Ramos (cell line): ENCODE data around the gene LYG1.
"Not testable (repeated sequence)": the region's sequence is repeated elsewhere in the genome, so short reads cannot be mapped to it uniquely, and the experiment has no call there.

Source experiments
- in situ Hi-C: fragments of 300-500 bp; cut with MboI; formaldehyde crosslinking; loops from one replicate; pipeline ENCODE4 v1.14.3; 2022; ENCODE audit warnings: low sequenced_read_pairs; ENCODE audit not compliant: unreplicated experiment

Gene LYG1

DNA sequence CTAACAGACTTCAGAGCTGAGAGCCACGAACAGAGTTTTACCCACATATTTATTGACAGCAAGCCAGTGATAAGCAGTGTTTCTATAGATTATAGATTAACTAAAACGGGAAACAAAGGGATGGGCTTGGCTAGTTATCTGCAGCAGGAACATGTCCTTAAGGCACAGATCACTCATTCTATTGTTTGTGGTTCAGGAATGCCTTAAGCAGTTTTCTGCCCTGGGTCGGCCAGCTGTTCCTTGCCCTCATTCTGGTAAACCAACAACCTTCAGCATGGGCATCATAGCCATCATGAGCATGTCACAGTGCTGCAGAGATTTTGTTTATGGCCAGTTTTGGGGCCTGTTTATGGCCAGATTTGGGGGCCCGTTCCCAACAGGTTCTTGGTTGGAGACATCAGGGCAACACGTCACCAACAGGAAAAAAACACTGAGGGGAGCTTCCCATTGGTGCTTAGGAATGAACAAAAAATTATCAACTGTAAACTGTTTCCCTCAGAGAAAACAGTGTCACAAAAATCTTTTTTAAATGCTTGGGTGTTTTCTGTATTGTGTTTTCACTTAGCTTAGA lies 22.7 kb downstream of the LYG1 start:
- in situ Hi-C loops = not testable (repeated sequence)

DNA sequence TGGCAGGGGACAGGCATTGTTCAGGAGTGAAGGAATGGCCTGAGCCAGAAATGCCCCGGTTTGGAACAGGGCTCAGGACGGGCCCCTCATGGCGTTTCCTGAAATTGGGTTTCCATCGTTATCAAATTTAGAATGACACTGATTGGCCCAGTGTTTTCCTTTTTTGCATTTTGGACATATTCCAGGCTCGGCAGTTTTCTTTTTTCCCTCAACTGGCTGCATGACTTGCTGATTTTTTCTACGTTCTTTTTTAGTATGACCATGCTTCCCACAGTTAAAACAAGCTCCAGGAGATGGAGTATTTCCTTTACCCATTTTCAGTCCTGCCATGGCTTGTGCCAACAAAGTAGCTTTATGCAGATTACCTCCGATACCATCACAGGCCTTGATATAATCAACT lies 25.1 kb downstream of the LYG1 start:
- in situ Hi-C loops = no loop called here

DNA sequence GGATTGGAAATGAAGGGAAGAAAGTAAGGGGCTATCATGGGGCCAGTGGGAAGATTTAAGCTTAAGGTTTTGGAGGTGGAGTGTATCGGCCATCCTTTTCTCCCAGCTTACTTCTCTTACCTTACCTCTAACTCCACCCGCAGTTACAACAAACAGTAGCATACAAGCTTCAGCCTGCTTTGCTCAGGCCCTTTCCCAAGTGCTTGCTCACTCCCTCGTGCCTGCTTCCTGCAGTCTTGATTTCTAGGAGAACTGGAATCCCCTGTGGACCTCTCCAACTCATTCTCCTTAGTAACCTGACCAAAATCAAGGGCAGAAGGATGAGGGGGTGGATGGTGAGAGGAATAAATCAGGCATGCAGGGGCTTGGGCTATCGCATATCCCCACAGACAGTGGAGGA lies 39.8 kb downstream of the LYG1 start:
- in situ Hi-C loops = no loop called here

DNA sequence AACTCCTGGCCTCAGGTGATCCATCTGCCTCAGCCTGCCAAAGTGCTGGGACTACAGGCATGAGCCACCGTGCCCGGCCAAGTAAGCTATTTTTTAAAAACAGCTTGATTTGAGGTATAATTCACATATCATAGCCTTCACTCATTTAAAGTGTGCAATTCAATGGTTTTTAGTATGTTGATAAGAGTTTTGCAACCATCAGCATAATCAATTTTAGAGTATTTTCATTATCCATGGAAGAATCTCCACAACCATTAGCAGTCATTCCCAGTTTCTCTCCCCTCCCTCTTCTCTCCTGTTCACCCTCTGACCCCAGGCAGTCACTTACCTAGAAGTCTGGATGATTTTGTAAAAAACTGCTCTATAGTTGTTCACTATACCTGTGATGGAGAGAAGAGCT lies 40.8 kb downstream of the LYG1 start:
- in situ Hi-C loops = no loop called here

DNA sequence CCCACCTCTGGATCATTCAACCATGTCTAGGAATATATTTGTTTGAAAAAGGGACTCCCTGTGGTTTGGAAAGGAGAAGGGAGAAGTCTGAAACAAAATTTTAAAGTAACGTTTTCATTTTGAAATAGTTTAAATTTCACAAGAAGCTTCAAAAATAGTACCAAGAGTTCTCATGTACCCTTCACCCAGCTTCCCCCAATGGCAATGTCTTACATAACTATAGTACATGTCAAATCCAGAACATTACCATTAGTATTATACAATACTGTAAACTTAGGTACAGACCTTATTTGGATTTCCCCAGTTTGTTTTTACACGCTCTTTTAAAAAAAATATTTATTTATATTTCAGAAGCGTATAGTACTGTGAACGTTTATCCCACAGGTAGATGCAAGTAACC lies 41.5 kb downstream of the LYG1 start:
- in situ Hi-C loops = no loop called here

DNA sequence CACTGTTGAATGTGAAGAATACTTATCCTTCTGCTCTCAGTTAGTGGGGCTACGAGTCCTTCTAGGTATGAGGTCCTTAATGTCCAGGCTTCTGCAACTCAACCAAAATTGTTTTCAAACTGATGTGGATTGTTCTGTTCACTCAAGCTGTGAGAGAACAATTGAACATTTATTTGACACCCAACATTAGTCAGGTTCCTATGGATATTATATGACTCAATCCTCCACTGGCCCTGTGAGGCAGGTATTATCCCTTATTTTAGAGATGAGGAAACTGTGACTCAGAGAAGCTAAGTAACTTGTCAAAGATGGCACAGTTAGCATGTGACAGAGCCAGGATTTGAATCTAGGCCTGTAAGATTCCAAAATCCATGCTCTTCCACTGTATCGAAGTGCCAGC lies 44.3 kb downstream of the LYG1 start:
- in situ Hi-C loops = no loop called here

DNA sequence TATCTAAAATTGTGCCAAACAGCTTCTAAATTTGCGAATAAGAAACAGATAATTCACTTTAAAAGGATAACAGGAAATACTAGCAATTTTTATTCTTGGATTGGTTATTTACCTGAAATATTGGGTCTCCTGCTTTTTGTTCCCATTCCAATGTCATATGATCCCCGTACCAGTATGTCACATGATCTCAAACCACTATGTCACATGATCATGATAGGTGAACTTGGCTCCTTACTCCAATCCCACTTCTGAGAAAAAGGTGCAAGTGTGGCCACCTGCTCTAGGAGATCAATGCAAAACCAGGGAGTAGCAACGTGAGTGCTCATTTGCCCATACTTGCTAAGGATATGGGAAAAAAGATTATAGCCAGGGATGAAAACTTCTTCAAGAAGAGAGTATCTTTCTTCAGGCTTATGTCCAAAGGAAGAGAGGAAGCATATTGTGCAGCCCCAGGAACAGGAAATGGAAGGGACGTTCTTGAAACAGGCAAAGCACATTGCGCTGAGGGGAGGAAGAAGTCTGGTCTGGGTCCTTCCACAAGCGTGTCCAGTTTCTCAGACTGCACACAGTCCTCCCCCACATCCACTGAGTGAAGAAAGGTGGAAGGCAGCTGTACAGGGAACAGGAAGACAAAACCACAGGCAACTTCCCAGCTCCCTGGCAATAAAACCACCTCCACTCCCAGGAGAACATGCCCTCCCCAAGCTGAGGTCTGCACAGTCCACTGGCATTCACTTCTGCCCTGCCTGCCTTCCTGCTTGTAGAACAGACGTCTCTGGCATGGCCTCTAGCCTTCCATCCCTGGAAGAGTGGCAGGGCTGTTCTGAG lies 45.3 kb downstream of the LYG1 start, which contains the start of gene LYG2:
TSS of gene LYG2 (minus strand) at position 176 of the 828 bp plus-strand sequence. CDS start 1,406 bp downstream, outside the sequence.
- in situ Hi-C loops = no loop called here

DNA sequence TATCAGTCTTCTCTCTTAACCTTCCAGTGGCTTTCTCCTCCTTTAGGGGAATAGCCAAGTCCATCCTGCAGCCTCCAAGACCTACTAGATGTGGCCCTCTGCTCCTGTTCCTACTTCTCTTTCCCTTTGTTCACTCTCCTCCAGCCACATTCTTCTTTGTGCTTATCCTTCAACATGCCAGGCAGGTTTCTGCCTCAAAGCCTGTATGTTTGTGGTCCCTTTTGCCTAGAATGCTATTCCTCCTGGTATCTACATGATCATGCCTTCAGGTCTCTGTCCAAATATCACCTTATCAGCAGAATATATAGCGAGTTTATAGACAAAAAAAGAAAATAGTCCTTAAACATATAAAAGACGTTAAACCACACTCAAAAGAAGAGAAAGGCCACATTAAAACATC lies 51.0 kb downstream of the LYG1 start:
- in situ Hi-C loops = no loop called here

DNA sequence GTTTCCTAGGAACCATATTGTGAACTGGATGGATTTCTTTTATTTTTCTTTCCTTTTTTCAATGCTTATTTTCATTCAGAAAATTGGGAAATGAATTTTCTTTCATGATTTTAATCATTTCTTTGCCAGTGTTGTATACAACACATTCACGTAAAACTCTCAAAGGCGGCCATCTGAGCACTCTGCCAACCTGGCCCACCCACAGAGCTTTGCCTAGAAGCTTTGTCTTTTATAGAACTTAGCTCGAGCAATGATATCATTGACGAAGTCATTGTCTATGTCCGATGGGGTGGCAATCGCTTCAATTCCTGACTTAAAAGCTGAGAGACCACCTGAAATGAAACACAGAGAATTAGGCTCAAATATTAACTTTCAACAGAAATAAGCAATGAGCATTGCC lies 58.8 kb downstream of the LYG1 start:
- in situ Hi-C loops = no loop called here

DNA sequence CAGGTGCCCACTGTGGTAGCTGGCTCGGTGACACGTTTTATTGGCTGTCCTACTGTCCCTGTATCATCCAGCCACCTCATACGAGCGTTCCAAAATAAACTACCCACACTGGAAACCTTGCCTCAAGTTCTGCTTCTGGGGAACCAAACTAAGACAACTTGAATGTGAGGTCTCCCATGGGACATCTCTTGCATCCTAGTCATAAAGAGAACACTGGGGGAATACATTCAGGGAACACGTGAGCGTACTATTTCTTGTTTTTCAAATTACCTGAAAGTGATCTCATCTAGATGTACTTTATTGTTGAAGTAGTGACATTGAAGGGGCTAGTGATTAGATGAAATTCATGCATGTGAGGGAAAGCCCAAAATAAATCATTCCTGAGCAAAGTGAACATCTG lies 60.6 kb downstream of the LYG1 start:
- in situ Hi-C loops = no loop called here

DNA sequence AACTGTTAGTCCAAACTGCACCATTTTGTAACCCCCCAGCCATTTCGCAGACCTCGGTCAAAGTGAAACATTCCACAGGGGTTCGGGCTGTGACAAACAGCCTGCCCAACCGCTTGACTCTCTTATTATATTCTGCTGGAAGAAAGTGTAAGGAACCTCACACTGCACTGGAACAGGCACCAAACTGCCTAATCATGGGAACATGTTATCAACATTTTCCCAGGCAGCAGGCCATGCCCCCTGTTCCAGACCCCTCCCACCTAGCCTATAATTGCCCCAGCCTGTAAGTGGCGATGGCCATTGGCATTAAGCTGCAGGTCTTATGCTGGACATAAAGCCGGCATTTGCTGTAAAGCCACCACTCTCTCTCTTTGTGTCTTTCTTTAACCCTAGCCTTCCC lies 62.4 kb downstream of the LYG1 start:
- in situ Hi-C loops = no loop called here
